Astrocyte of the cerebellum (primary cell): ENCODE measurements around the gene RSRC1.

Experiments
- DNase-seq: peaks from one replicate; pipeline ENCODE4 v3.0.0-alpha.2; 2011; ENCODE audit warnings: low read depth
- H3K4me3 ChIP-seq: 2 replicates; pipeline ENCODE4 v1.5.1; 2011; ENCODE audit warnings: mild to moderate bottlenecking, low read depth, low read length, moderate library complexity
- in situ Hi-C: cut with HindIII; loops from 2 replicates; pipeline ENCODE4 v1.10.0; 2017; ENCODE audit warnings: low sequenced_read_pairs
- TF ChIP-seq, protein P1 (sequence below): IDR thresholded peaks from 2 replicates; pipeline ENCODE4 v1.5.1; 2012; ENCODE audit warnings: low read length, low read depth, moderate library complexity, mild to moderate bottlenecking; ENCODE audit errors: missing control alignments

The RSRC1 gene

DNA sequence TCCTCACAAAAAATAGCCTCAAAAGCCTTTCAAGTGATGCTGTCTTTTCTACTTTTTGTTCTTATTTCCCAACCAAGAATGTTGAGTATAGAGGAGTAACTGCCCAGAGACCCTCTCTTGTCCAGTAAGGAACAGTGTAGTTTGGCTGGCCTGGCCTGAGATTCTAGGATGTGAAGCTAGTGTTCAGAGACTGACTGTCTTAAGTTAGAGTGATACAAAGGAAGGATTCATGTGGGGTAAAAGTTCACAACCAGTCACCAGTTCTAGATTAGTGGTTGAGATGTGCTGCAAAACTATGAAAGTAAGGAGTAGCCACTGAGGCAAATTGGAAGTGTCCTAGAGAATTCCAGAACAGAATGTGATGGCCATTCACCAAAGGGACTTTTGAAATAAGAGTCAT lies 49.1 kb downstream of the RSRC1 start:
- DNase-seq = no peak
- TF ChIP-seq, protein P1, sequence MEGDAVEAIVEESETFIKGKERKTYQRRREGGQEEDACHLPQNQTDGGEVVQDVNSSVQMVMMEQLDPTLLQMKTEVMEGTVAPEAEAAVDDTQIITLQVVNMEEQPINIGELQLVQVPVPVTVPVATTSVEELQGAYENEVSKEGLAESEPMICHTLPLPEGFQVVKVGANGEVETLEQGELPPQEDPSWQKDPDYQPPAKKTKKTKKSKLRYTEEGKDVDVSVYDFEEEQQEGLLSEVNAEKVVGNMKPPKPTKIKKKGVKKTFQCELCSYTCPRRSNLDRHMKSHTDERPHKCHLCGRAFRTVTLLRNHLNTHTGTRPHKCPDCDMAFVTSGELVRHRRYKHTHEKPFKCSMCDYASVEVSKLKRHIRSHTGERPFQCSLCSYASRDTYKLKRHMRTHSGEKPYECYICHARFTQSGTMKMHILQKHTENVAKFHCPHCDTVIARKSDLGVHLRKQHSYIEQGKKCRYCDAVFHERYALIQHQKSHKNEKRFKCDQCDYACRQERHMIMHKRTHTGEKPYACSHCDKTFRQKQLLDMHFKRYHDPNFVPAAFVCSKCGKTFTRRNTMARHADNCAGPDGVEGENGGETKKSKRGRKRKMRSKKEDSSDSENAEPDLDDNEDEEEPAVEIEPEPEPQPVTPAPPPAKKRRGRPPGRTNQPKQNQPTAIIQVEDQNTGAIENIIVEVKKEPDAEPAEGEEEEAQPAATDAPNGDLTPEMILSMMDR = no peak
- in situ Hi-C loops = no loop called here
- no peak overlapping the region for H3K4me3 ChIP-seq

DNA sequence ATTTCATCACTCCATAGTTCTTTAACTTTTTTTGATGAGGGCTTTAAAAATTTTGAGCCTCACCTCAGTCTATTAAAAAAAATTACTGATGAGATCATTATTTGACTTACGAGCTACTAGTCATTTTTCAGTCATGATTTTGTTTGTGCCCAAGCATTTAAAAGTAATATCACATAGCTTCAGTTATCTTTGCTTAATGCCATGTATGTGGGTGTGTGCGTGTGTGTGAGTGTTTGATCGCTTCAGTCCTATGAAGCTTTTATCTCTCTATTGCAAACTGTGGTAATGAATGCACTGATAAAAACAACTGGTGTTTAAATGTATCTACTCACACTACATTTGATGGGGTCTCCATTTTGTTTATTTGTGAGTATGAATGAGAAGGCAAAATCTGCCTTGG lies 49.8 kb downstream of the RSRC1 start:
- no peak for DNase-seq
- in situ Hi-C loops = no loop called here
- TF ChIP-seq, protein P1 = no peak
- H3K4me3 ChIP-seq = no peak overlapping the region

DNA sequence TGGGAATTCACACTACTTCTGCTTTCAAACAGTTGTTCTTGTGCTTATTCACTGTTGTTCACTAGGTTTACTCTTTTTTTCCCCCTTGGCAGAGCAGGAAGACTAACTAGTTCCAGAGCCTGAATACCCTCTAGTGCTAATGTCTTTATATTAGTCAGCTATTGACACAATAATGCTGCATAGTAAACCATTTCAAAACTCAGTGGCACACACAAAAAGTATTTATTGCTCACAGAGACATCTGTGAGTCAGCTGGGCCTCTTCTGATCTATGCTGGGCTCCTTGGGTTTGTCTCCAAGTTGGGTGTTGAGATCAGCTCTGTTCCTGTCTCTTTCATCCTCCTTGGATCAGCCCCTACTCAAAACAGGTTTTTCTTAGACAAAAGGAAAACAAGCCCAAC lies 51.1 kb downstream of the RSRC1 start:
- H3K4me3 ChIP-seq = no peak overlapping the region
- TF ChIP-seq, protein P1 = no peak
- in situ Hi-C loops = no loop called here
- DNase-seq = no peak

DNA sequence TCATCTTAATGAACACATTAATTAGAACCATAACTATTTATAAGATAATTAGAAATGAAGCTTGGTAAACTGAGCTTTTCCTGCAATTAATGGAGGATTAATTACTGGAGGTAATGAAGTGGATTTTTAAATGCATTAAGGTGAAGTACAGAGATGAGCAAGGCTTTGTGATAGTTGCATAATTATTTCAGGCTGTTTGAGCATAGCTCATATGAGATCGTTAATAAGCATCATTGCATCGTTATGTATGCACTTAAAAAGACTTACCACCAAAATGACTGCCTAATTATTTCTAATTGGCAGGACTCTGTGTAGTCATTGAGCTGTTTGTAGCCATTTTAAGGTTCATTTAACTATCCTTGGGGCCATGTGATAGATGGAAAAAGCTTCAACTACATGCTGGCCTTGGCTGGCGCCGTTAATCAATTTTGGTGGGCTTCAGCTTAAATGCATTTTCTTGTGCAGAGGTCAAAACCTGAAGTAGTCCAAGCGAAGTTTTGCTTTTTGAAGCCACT lies 55.3 kb downstream of the RSRC1 start:
- in situ Hi-C loops = no loop called here
- no peak overlapping the region for H3K4me3 ChIP-seq
- TF ChIP-seq, protein P1 = no peak
- no peak for DNase-seq

DNA sequence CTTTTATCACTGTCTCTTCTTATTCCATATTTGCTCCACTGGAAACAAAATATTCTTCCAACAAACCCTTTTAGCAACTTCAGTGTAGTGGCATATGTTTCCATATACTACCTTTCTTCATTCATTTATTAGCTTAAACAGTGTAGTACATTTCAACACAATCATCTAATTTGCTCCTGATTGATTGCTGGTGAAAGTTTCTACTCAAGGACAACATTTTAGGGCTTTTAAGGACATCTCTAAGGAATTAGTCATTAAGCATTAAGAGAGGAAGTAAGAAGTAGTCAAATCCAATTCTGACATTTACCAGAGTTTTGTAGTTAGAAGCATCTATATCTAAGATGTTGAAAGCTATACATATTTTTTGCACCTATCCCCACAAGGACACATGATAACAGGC lies 55.8 kb downstream of the RSRC1 start:
- TF ChIP-seq, protein P1 = no peak
- in situ Hi-C loops = no loop called here
- DNase-seq = no peak
- H3K4me3 ChIP-seq = no peak overlapping the region

DNA sequence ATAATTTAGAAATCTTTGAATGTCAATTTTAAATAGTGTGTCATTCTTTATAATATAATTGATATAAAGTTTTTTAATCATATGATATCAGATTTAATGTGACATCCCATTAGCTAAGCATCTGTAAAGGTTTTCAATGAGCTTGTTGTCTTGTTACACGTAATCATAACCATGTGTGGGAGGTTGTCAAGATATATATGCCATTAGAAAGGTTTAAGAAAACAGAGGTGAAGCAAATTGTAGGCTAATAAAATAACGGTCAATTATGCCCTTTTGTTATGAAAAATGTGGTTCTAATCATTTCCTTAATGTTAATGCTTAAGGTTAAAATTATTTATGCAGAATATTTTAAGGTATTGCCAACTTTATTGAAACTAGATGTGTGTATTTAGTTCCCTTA lies 56.3 kb downstream of the RSRC1 start:
- H3K4me3 ChIP-seq = no peak overlapping the region
- in situ Hi-C loops = no loop called here
- TF ChIP-seq, protein P1 = no peak
- no peak for DNase-seq
